ENCODE results near the gene CHMP6. TPM values are rescaled to one million over a fixed set of nuclear protein-coding genes. Genes with fewer than 3 reads are reported as not detected.

Gene CHMP6
- total RNA-seq, 1 donor from 2014 or later = 13.6 TPM

DNA sequence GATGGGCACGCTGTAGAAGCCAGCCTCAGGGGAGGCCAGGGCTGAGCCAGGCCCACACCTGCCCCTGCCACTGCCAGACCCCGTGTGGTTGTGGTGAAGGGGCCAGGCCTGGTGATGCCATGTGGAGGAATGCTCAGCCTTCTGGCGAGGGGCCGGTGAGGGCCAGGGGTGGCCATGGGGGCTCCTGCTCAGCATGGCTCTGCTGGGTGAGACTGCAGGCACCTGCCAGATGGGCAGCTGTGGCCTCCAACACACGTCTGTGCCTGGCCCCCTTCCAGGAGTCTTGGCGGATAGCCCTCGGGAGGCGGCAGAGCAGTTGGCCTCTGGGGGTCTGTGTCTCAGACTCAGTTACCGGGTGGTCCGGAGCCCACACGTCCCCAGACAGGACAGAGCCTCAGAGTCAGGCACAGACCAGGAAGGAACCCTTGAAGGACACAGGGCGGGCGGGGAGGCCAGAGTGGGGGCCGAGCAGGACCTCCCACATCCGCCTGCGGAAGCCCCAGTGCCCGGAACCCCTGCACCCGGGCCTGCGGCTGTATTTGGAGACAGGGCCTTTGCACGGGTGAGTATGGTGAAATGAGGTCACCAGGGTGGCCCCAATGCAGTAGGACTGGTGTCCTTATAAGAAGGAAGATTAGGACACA lies 22.5 kb upstream of the CHMP6 start:
- DNase-seq (peak; percentile 46), ATAC-seq (ENCODE audit: poor library complexity) (peak; percentile 4)
- intact Hi-C loops (cut with DNase I) = no loop called here

GRCh38 chr17:80969674-80970043 lies 22.0 kb upstream of the CHMP6 start:
- intact Hi-C loops (cut with DNase I) = no loop called here
- no peak for DNase-seq
- no peak for ATAC-seq (ENCODE audit: poor library complexity)

GRCh38 chr17:80970044-80970761 lies 21.4 kb upstream of the CHMP6 start:
- peak; percentile 80 for ATAC-seq (ENCODE audit: poor library complexity)
- peak; percentile 55 for DNase-seq
- intact Hi-C loops (cut with DNase I) = no loop called here

DNA sequence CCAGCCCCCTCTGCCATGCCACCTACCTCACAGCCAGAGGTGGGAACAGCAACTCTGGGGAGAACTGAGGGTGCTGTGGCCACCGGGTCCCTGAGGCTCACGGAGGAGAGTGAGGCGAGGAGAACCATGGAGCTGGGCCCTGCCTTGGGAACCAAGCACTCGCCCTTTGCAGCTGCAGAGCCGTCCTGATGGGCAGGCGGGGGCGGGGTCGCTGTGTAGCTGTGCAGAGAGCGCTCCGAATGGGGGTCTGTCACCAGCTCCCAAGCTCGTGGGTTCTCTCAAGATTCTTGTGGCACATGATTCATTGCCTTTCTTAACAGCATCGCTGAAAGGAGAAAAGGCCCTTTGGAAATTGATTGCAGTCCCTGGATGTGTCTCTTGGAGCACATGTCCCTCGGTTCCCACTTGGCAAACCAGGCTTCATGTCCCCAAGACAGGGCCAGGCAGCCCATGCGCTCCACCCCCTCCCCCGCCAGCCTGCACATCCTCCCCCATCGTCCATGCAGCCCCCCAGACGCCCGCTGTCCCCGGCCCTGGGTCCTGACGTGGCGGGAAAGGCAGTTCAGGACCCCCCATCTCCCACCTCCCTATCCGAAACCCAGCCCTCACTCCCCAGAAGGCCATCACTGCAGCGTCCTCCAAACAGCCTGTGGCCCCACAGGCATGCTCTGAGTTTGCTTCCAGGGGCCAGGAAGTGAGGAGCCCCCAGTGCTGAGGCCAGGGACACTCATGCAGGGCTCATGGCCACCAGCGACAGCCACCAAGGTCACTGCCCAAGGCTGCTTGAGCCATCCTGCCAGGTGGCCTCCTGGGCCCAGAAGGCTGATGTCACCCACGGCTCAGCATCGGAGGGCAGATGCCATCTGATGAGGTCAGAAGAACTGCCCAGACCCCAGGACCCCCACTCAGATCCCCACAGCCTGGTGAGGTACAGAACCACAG lies 20.6 kb upstream of the CHMP6 start:
- DNase-seq (no peak), ATAC-seq (ENCODE audit: poor library complexity) (no peak)
- intact Hi-C loops (cut with DNase I) = no loop called here

DNA sequence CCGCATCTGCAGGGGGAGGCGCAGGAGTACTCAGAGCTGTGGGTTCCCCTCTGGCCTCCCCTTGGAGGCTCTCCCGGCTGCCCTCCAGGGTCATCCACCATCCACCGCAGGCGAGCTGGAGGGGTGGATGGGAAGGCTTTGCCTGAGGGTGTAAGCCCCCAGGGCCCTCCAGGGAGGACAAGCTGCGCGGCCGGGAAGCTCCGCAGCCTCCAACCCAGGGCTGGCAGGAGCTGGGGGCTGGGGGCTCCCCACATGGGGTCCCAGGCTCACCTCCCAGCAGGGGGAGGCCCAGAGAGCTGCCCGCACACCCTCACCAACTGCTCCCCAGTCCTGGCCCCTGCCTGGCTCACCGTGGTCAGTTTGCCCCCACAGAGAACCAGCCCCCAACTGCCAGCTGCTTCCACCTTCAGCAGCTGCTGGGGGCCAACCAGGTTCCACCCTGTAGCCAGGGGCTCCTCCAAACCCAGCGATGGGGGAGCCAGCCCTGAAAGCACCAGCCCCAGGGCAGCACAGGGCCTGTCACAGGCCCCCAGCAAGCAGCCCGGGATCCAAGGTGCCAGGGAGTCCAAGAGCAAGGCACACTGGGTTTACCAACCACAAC lies 19.8 kb upstream of the CHMP6 start:
- intact Hi-C loops (cut with DNase I) = no loop called here
- ATAC-seq (ENCODE audit: poor library complexity) (no peak), DNase-seq (no peak)

GRCh38 chr17:80976701-80977100 lies 14.9 kb upstream of the CHMP6 start:
- ATAC-seq (ENCODE audit: poor library complexity) (no peak), DNase-seq (no peak)
- intact Hi-C loops (cut with DNase I) = no loop called here

- intact Hi-C loops (cut with DNase I) = no loop called here
- no peak for ATAC-seq (ENCODE audit: poor library complexity)
- no peak for DNase-seq
Observed at GRCh38 chr17:80977172-80977571, 14.5 kb upstream of the CHMP6 start.

- ATAC-seq (ENCODE audit: poor library complexity) (no peak), DNase-seq (no peak)
- intact Hi-C loops (cut with DNase I) = no loop called here
Observed at GRCh38 chr17:80978499-80979497, 12.8 kb upstream of the CHMP6 start.

DNA sequence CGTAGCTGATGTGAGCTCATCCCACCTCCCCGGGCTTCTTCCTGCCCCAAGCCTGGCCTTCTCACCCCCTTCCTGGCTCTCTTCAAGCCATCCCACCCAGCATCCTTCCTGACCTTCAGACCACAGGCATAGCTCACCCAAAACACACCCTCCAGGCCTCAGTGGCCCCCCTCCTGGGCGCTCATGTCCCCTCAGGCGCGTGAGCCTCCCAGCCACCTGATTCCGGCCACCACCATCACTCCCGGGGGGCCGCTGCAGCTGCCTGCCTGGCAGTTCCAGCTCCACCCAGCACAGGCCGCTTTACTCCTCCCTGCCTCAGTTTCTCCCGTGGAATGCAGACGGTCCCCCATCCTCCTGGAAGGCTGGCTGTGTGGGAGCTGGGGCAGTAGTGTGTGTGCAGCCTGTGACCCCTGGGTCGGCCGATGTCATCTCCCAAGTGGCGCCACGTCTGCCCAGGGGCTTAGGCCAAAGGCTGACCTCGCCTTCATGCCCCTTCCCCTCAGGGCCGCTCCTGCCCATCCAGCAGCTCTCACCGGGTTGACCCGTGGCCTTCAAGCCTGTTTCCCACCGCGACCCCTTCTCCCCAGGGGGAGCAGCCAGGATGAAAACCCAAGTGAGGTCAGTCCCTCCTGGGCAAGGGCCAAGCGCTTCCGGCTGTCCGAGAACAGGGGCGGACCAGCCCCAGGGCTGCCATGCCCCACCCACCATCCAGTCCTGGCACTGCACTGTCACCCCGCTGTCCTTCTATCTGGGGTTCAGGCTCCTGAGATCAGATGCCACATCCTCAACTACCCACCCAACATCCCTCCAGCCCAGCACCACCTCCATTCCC lies 11.9 kb upstream of the CHMP6 start:
- intact Hi-C loops (cut with DNase I) = loop anchor here (5.0 to 10.0 kb wide), 3 partner anchors 112 to 552 kb away; no protein-coding TSS in a partner anchor
- no peak for ATAC-seq (ENCODE audit: poor library complexity)
- DNase-seq = no peak

GRCh38 chr17:80980397-80981061 lies 11.1 kb upstream of the CHMP6 start:
- ATAC-seq (ENCODE audit: poor library complexity) (no peak), DNase-seq (no peak)
- intact Hi-C loops (cut with DNase I) = loop anchor here (5.0 to 10.0 kb wide), 3 partner anchors 113 to 553 kb away; no protein-coding TSS in a partner anchor

DNA sequence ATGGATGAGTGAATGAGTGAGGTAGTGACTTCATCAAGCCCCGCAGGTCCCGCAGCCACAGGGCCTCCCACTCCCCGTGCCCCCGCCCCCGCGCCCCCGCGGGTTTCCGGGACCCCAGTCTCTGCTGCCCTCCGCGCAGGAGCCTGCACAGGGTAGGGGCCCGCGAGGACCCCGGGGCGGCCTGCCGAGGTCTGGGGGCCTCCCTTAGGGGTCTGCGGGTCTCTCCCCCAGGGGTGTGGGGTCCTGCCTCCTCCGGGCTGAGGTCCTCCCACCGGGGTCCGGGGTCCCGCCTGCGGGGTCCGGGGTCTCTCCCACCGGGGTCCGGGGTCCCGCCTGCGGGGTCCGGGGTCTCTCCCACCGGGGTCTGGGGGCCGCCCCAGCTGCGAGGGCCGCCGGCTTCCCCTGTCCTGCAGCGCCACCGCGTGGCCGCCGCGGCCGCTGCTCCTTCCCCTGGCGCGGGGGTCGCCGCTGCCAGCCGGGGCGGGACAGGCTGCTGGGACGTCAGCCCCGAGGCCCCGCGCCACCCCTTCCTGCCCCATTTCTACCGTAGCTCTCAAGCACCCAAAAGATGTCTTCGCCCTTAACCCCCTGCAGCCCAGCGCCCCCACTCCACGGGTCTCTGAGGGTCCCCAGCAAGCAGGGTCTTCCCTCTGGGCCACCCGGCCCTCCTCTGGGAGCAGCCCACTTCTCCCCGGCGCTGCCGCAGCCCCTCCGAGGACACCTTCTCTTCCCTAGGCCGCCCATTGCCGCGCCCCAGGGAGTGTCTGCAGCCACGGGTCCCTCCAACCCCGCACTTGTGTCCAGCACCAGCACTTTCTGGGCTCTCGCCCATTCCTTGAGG lies 10.4 kb upstream of the CHMP6 start:
- intact Hi-C loops (cut with DNase I) = loop anchor here (5.0 to 10.0 kb wide), 3 partner anchors 114 to 554 kb away; no protein-coding TSS in a partner anchor
- peak; percentile 70 for ATAC-seq (ENCODE audit: poor library complexity)
- no peak for DNase-seq

DNA sequence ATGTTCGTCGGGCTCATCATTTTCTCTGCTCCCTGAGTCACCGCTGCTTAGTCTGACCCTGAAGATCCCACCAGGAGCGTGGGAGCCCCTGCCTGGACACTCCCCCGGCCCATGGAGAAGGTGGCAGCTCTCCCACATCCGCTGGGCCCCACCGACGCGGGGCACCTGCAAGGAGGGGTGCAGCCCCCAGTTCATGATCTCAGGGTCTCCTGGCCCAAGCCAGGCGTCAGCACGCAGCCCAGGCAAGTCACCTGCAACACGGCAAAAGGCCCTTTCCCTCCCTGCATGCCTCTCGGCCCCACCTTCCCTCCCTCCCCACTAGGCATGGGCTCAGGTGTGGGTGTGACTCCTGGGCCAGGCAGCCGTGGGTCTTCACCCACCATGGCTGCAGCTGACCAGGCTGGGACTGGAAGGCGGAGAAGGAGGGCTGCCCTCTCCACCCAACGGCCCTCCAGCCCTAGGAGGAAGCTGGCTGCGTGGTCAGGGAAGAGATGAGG lies 9.7 kb upstream of the CHMP6 start:
- no peak for DNase-seq
- intact Hi-C loops (cut with DNase I) = loop anchor here (5.0 to 10.0 kb wide), 3 partner anchors 115 to 555 kb away; no protein-coding TSS in a partner anchor

GRCh38 chr17:80982426-80982974 lies 9.1 kb upstream of the CHMP6 start:
- ATAC-seq (ENCODE audit: poor library complexity) = no peak
- no peak for DNase-seq
- intact Hi-C loops (cut with DNase I) = loop anchor here (5.0 to 10.0 kb wide), 3 partner anchors 115 to 555 kb away; no protein-coding TSS in a partner anchor

More for the DNA sequence above, 9.7 kb upstream of the CHMP6 start:
- ATAC-seq (ENCODE audit: poor library complexity) = no peak

DNA sequence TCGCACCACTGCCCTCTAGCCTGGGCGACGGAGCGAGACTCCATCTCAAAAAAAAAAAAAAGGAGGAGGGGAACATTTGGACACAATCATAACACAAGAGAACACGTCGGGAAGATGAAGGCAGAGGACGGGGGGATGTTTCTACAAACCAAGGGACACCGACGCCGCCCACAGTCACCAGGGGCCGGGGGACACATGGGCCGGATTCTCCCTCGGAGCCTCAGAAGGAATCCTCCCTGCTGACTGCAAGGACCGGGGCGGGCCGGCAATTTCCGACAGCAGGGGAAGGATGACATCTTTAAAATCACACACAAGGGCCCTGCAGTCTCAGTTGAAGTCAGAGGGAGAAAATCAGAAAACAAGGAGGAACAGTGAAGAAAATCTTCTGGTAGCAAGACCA lies 8.1 kb upstream of the CHMP6 start:
- DNase-seq (no peak), ATAC-seq (ENCODE audit: poor library complexity) (no peak)
- intact Hi-C loops (cut with DNase I) = loop anchor here (5.0 to 10.0 kb wide), 3 partner anchors 116 to 556 kb away; no protein-coding TSS in a partner anchor

GRCh38 chr17:80984749-80985148 lies 6.9 kb upstream of the CHMP6 start:
- DNase-seq = no peak
- intact Hi-C loops (cut with DNase I) = loop anchor here (5.0 to 10.0 kb wide), 3 partner anchors 117 to 557 kb away; no protein-coding TSS in a partner anchor
- no peak for ATAC-seq (ENCODE audit: poor library complexity)

Data from Right ventricle myocardium superior (tissue), 1 donor.